KOPT-K1 (cell line): ENCODE results near the gene DIS3L2.
A peak's percentile ranks its signal among the peaks of the same experiment; 100 is the strongest.
"Not testable (repeated sequence)": the region's sequence is repeated elsewhere in the genome, so short reads cannot be mapped to it uniquely, and the experiment has no call there.

Experiments used
- H3K27ac ChIP-seq: fragments of 200-600 bp; sonication (generic); 2 replicates; pipeline ENCODE4 v1.5.1; 2016; ENCODE audit warnings: antibody characterized with exemption, mild to moderate bottlenecking, low read depth, low read length; ENCODE audit not compliant: poor library complexity, severe bottlenecking
- H3K36me3 ChIP-seq: fragments of 200-600 bp; sonication (generic); 2 replicates; pipeline ENCODE4 v1.5.1; 2017; ENCODE audit warnings: antibody characterized with exemption, mild to moderate bottlenecking, low read length, moderate library complexity; ENCODE audit not compliant: insufficient read depth
- H3K9me3 ChIP-seq: fragments of 200-600 bp; sonication (generic); 2 replicates; pipeline ENCODE4 v1.5.1; 2017; ENCODE audit warnings: antibody characterized with exemption, low read length, mild to moderate bottlenecking; ENCODE audit not compliant: insufficient read depth, poor library complexity, severe bottlenecking

Gene DIS3L2

GRCh38 chr2:232035292-232035691 is 73.8 kb downstream of the DIS3L2 start:
- Histone ChIP-seq H3K9me3 (peaks cover 14% of the 10 kb centered on the region), H3K36me3 (peaks cover 24% of the 10 kb centered on the region)
- H3K27ac ChIP-seq, result not testable (repeated sequence)

- not testable (repeated sequence) for H3K36me3 ChIP-seq, H3K27ac ChIP-seq
- peaks cover 14% of the 10 kb centered on the region for H3K9me3 ChIP-seq
These were observed 75.4 kb downstream of the DIS3L2 start for GRCh38 chr2:232036876-232037275.

GRCh38 chr2:232038251-232038880 is 76.9 kb downstream of the DIS3L2 start:
- peak overlapping the region; percentile 49 for H3K27ac ChIP-seq
- peaks cover 14% of the 10 kb centered on the region for H3K9me3 ChIP-seq
- H3K36me3 ChIP-seq, result 0 out of 2 replicates have a peak, but pooled peaks cover 10% of the 10 kb centered on the region

- Histone ChIP-seq H3K9me3 (peaks cover 14% of the 10 kb centered on the region), H3K27ac (peak overlapping the region; percentile 49), H3K36me3 (0 out of 2 replicates have a peak, but pooled peaks cover 10% of the 10 kb centered on the region)
These were observed 77.5 kb downstream of the DIS3L2 start for GRCh38 chr2:232038881-232039485.

GRCh38 chr2:232042911-232043574 is 81.5 kb downstream of the DIS3L2 start:
- no peak overlapping the region for H3K27ac ChIP-seq
- no peaks in the 10 kb centered on the region for H3K36me3 ChIP-seq
- no peaks in the 10 kb centered on the region for H3K9me3 ChIP-seq

GRCh38 chr2:232043966-232044365 is 82.5 kb downstream of the DIS3L2 start:
- H3K36me3 ChIP-seq, result no peaks in the 10 kb centered on the region
- no peaks in the 10 kb centered on the region for H3K9me3 ChIP-seq
- H3K27ac ChIP-seq, result no peak overlapping the region

GRCh38 chr2:232049350-232049749 is 87.8 kb downstream of the DIS3L2 start:
- Histone ChIP-seq H3K27ac (no peak overlapping the region), H3K36me3 (no peaks in the 10 kb centered on the region)

GRCh38 chr2:232052591-232052990 is 91.1 kb downstream of the DIS3L2 start:
- Histone ChIP-seq H3K27ac (no peak overlapping the region), H3K36me3 (no peaks in the 10 kb centered on the region)

More at GRCh38 chr2:232049350-232049749, 87.8 kb downstream of the DIS3L2 start:
- no peaks in the 10 kb centered on the region for H3K9me3 ChIP-seq

GRCh38 chr2:232053777-232054176 is 92.3 kb downstream of the DIS3L2 start:
- H3K9me3 ChIP-seq, result no peaks in the 10 kb centered on the region
- H3K36me3 ChIP-seq, result no peaks in the 10 kb centered on the region
- H3K27ac ChIP-seq, result no peak overlapping the region

More at GRCh38 chr2:232052591-232052990, 91.1 kb downstream of the DIS3L2 start:
- no peaks in the 10 kb centered on the region for H3K9me3 ChIP-seq

- H3K27ac ChIP-seq, result no peak overlapping the region
- H3K9me3 ChIP-seq, result peaks cover 6% of the 10 kb centered on the region
- H3K36me3 ChIP-seq, result no peaks in the 10 kb centered on the region
These were observed 96.8 kb downstream of the DIS3L2 start for GRCh38 chr2:232058063-232058877.

- H3K36me3 ChIP-seq, result no peaks in the 10 kb centered on the region
These were observed 97.4 kb downstream of the DIS3L2 start for GRCh38 chr2:232058931-232059330.

GRCh38 chr2:232061265-232061664 is 99.8 kb downstream of the DIS3L2 start:
- Histone ChIP-seq H3K27ac (no peak overlapping the region), H3K36me3 (no peaks in the 10 kb centered on the region)

More at GRCh38 chr2:232058931-232059330, 97.4 kb downstream of the DIS3L2 start:
- Histone ChIP-seq H3K27ac (no peak overlapping the region), H3K9me3 (peaks cover 6% of the 10 kb centered on the region)

GRCh38 chr2:232073026-232073425 is 111.5 kb downstream of the DIS3L2 start:
- Histone ChIP-seq H3K27ac (no peak overlapping the region), H3K36me3 (no peaks in the 10 kb centered on the region), H3K9me3 (no peaks in the 10 kb centered on the region)

More at GRCh38 chr2:232061265-232061664, 99.8 kb downstream of the DIS3L2 start:
- H3K9me3 ChIP-seq, result peaks cover 6% of the 10 kb centered on the region

- Histone ChIP-seq H3K36me3 (no peaks in the 10 kb centered on the region), H3K27ac (no peak overlapping the region), H3K9me3 (no peaks in the 10 kb centered on the region)
These were observed 112.2 kb downstream of the DIS3L2 start for GRCh38 chr2:232073699-232074098.

GRCh38 chr2:232075080-232075479 is 113.6 kb downstream of the DIS3L2 start:
- Histone ChIP-seq H3K36me3 (no peaks in the 10 kb centered on the region), H3K27ac (no peak overlapping the region)

More at GRCh38 chr2:232075080-232075479, 113.6 kb downstream of the DIS3L2 start:
- no peaks in the 10 kb centered on the region for H3K9me3 ChIP-seq
